GM19023 (cell line): ENCODE data around the gene PREX1.
"Not testable (repeated sequence)": the region's sequence is repeated elsewhere in the genome, so short reads cannot be mapped to it uniquely, and the experiment has no call there.

Experiments used
- ATAC-seq: cut with Tn5 transposase; IDR thresholded peaks from one replicate; pipeline ENCODE4 v1.9.1; 2021; ENCODE audit warnings: mild to moderate bottlenecking, moderate library complexity; ENCODE audit not compliant: unreplicated experiment

The PREX1 gene

GRCh38 chr20:48827855-48828733 lies at the start of gene PREX1:
Gene PREX1, minus strand, starts transcription at chr20:48827999. Its CDS starts 139 bp downstream, at chr20:48827860.
- ATAC-seq: peak; percentile 58

GRCh38 chr20:48877304-48877703 lies 49.5 kb upstream of the PREX1 start:
- ATAC-seq: no peak

GRCh38 chr20:48875914-48876240 lies 48.1 kb upstream of the PREX1 start:
- no peak for ATAC-seq

GRCh38 chr20:48875233-48875913 lies 47.6 kb upstream of the PREX1 start:
- no peak for ATAC-seq

GRCh38 chr20:48869442-48869841 lies 41.6 kb upstream of the PREX1 start:
- ATAC-seq: not testable (repeated sequence)

- ATAC-seq: no peak
Observed at GRCh38 chr20:48866936-48867335, 39.1 kb upstream of the PREX1 start.

- ATAC-seq: no peak
Observed at GRCh38 chr20:48864738-48865318, 37.0 kb upstream of the PREX1 start.

- ATAC-seq: no peak
Observed at GRCh38 chr20:48864254-48864653, 36.5 kb upstream of the PREX1 start.

- no peak for ATAC-seq
Observed at GRCh38 chr20:48862279-48862678, 34.5 kb upstream of the PREX1 start.

GRCh38 chr20:48861444-48861843 lies 33.6 kb upstream of the PREX1 start:
- ATAC-seq: no peak

GRCh38 chr20:48858075-48858790 lies 30.4 kb upstream of the PREX1 start:
- ATAC-seq: no peak

- ATAC-seq: no peak
Observed at GRCh38 chr20:48856130-48856529, 28.3 kb upstream of the PREX1 start.

- ATAC-seq: no peak
Observed at GRCh38 chr20:48855046-48855445, 27.2 kb upstream of the PREX1 start.

GRCh38 chr20:48852609-48853008 lies 24.8 kb upstream of the PREX1 start:
- ATAC-seq: no peak

- no peak for ATAC-seq
Observed at GRCh38 chr20:48851579-48851978, 23.8 kb upstream of the PREX1 start.

- no peak for ATAC-seq
Observed at GRCh38 chr20:48850977-48851299, 23.1 kb upstream of the PREX1 start.

- ATAC-seq: no peak
Observed at GRCh38 chr20:48850257-48850976, 22.6 kb upstream of the PREX1 start.

- ATAC-seq: no peak
Observed at GRCh38 chr20:48849779-48850178, 22.0 kb upstream of the PREX1 start.

- ATAC-seq: no peak
Observed at GRCh38 chr20:48849299-48849698, 21.5 kb upstream of the PREX1 start.

- ATAC-seq: no peak
Observed at GRCh38 chr20:48847498-48848205, 19.9 kb upstream of the PREX1 start.
